Caco-2 (cell line): Measurements from ENCODE around the gene RMI2. TPM values are rescaled to one million over a fixed set of nuclear protein-coding genes. Genes with fewer than 3 reads are reported as not detected.

Source experiments
- BruUV-seq: library from RNA; stranded (reverse); fragments of 400-500 nt; replicated peaks from 2 replicates; lab custom pipeline; 2021; lab: Mats Ljungman, UMichigan
- CTCF ChIA-PET: fragments of 300-600 bp; sonication (Branson Sonifier 250); formaldehyde crosslinking; loops from one replicate; lab custom pipeline; 2022; ENCODE audit warnings: antibody characterized with exemption; lab: Charles Lee
- POLR2A ChIA-PET: fragments of 300-600 bp; sonication (Branson Sonifier 250); formaldehyde crosslinking; loops from one replicate; lab custom pipeline; 2022; ENCODE audit warnings: antibody characterized with exemption; lab: Charles Lee
- DNase-seq, 2 experiments: peaks; one replicate each; pipeline versions ENCODE4 v3.0.0 to v3.0.0-alpha.2; 2020 to 2022
- H3K27me3 ChIP-seq: replicated peaks from 2 replicates; pipeline ENCODE4 v1.6.0; 2011; ENCODE audit warnings: low read length; ENCODE audit not compliant: control insufficient read depth, insufficient read depth
- H3K36me3 ChIP-seq: 2 replicates; pipeline ENCODE4 v1.5.1; 2011; ENCODE audit warnings: low read length; ENCODE audit not compliant: control insufficient read depth, insufficient read depth
- H3K4me1 ChIP-seq: fragments of 250-450 bp; sonication (Bioruptor Pico); 2 replicates; pipeline ENCODE4 v1.5.1; 2020; ENCODE audit warnings: mild to moderate bottlenecking
- H3K4me3 ChIP-seq: 2 replicates; pipeline ENCODE4 v1.5.1; 2011; ENCODE audit warnings: low read depth, mild to moderate bottlenecking, control low read depth, low read length
- H3K9me3 ChIP-seq: fragments of 250-450 bp; sonication (Bioruptor Pico); 2 replicates; pipeline ENCODE4 v1.5.1; 2020; ENCODE audit warnings: mild to moderate bottlenecking, moderate library complexity
- H3K27ac Mint-ChIP-seq: one replicate; pipeline ENCODE4 v1.8.0; 2022; ENCODE audit warnings: mixed read lengths; ENCODE audit not compliant: unreplicated experiment
- H3K27me3 Mint-ChIP-seq: one replicate; pipeline ENCODE4 v1.8.0; 2022; ENCODE audit warnings: mixed read lengths; ENCODE audit not compliant: insufficient read depth, unreplicated experiment
- H3K36me3 Mint-ChIP-seq: one replicate; pipeline ENCODE4 v1.8.0; 2022; ENCODE audit warnings: mild to moderate bottlenecking, mixed read lengths; ENCODE audit not compliant: insufficient read depth, unreplicated experiment
- H3K4me1 Mint-ChIP-seq: one replicate; pipeline ENCODE4 v1.8.0; 2022; ENCODE audit warnings: low read depth, mixed read lengths; ENCODE audit not compliant: unreplicated experiment
- H3K4me3 Mint-ChIP-seq: one replicate; pipeline ENCODE4 v1.8.0; 2022; ENCODE audit warnings: mild to moderate bottlenecking, moderate library complexity, mixed read lengths; ENCODE audit not compliant: unreplicated experiment
- H3K9me3 Mint-ChIP-seq: one replicate; pipeline ENCODE4 v1.8.0; 2022; ENCODE audit warnings: mixed read lengths; ENCODE audit not compliant: unreplicated experiment
- intact Hi-C: fragments of 100-400 bp; cut with micrococcal nuclease; formaldehyde crosslinking; loops from one replicate; pipeline ENCODE4 v1.10.0; 2022; ENCODE audit not compliant: unreplicated experiment
- total RNA-seq: library from RNA; stranded (reverse); gene quantifications from 2 replicates; pipeline ENCODE4 v1.2.3, GENCODE V29; 2022
- TF ChIP-seq, protein P1 (sequence below), 2 experiments: fragments of 200-600 bp in 1 of 2; IDR thresholded peaks; 1 replicate in 1 of 2; 2 replicates in 1 of 2; pipeline versions ENCODE4 v1.5.1 to v1.8.0; 2011 to 2022; ENCODE audit warnings: antibody characterized with exemption in 1 of 2, control low read depth in 1 of 2, inconsistent platforms in 1 of 2, low read depth in 1 of 2, low read length in 1 of 2, mild to moderate bottlenecking in 1 of 2, moderate library complexity in 1 of 2; ENCODE audit not compliant: insufficient read depth in 1 of 2, severe bottlenecking in 1 of 2, unreplicated experiment in 1 of 2

The RMI2 gene
- total RNA-seq, 1 experiment from 2014 or later: 52.7 TPM

DNA sequence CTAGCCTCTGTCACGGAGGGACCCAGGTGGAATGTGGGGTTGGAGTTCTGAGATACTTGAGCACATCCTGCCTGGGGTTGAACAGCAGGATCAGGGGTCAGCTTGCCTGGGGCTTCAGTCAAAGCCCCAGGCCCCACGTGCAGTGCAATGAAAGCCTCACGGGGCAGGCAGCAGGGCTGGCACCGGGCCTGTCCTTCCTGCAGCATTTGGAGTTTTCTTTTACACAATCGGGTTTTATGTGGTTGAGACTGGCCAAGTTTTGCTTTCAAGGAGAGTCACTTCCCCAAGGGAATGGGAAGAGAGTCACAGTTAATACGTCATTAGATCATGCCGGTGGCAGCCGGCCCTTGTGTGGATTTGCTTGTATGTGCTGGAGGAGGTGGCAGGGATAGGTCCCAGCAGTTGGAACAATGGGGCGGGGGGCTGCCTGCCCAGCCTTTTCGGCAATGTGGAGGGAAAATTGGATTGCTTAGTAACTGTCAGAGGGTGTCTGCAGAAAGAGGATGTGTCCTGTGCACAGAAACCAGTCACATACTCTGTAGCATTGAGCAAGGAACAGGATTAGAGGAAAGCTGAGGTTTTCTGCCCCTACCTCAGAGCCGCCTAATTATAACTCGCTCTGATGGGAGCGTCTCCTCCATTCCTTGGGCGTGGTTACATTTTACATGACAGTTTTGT lies 4.5 kb downstream of the RMI2 start:
- Mint-ChIP-seq H3K36me3 (peaks cover 23% of the 10 kb centered on the region), H3K4me3 (no peak overlapping the region), H3K27me3 (no peaks in the 10 kb centered on the region), H3K9me3 (no peaks in the 10 kb centered on the region), H3K27ac (peak overlapping the region; percentile 76), H3K4me1 (peaks cover 5% of the 10 kb centered on the region)
- Histone ChIP-seq H3K4me3 (no peak overlapping the region), H3K9me3 (no peaks in the 10 kb centered on the region), H3K36me3 (peaks cover 1% of the 10 kb centered on the region), H3K27me3 (no peaks in the 10 kb centered on the region), H3K4me1 (0 out of 2 replicates have a peak, but pooled peaks cover 3% of the 10 kb centered on the region)
- ChIA-PET CTCF (interaction anchor here (0.8 kb wide), 1 partner anchor 10 kb away, joined by 3 read pairs; no protein-coding TSS in a partner anchor), POLR2A (interaction anchor here (0.6 kb wide), 1 partner anchor 88 kb away, joined by 7 read pairs; no protein-coding TSS in a partner anchor)
- no peak for DNase-seq
- no TSS peak for BruUV-seq
- TF ChIP-seq, protein P1, sequence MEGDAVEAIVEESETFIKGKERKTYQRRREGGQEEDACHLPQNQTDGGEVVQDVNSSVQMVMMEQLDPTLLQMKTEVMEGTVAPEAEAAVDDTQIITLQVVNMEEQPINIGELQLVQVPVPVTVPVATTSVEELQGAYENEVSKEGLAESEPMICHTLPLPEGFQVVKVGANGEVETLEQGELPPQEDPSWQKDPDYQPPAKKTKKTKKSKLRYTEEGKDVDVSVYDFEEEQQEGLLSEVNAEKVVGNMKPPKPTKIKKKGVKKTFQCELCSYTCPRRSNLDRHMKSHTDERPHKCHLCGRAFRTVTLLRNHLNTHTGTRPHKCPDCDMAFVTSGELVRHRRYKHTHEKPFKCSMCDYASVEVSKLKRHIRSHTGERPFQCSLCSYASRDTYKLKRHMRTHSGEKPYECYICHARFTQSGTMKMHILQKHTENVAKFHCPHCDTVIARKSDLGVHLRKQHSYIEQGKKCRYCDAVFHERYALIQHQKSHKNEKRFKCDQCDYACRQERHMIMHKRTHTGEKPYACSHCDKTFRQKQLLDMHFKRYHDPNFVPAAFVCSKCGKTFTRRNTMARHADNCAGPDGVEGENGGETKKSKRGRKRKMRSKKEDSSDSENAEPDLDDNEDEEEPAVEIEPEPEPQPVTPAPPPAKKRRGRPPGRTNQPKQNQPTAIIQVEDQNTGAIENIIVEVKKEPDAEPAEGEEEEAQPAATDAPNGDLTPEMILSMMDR (IDR thresholded peaks at IDR 0.05; ENCODE audit: insufficient read depth in 1 of 2, low read depth in 1 of 2, low read length in 1 of 2, severe bottlenecking in 1 of 2, unreplicated experiment in 1 of 2): no peak
- intact Hi-C loops: no loop called here

DNA sequence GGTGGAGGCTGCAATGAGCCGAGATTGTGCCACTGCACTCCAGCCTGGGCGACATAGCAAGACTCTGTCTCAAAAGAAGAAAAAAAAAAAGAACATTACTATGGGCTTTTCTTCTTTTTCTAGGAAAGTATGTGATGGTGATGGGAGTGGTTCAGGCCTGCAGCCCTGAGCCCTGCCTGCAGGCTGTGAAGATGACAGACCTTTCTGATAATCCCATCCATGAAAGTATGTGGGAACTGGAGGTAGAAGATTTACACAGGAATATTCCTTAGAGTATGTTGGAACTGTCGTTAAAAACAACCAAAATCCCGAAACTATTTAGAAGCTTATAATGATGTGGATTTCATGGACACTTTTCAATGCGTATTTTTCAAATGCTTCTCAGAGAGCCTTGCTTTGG lies 5.3 kb downstream of the RMI2 start:
- ChIA-PET CTCF (no interaction called here), POLR2A (interaction anchor here (0.6 kb wide), 1 partner anchor 89 kb away, joined by 7 read pairs; no protein-coding TSS in a partner anchor)
- intact Hi-C loops: no loop called here

DNA sequence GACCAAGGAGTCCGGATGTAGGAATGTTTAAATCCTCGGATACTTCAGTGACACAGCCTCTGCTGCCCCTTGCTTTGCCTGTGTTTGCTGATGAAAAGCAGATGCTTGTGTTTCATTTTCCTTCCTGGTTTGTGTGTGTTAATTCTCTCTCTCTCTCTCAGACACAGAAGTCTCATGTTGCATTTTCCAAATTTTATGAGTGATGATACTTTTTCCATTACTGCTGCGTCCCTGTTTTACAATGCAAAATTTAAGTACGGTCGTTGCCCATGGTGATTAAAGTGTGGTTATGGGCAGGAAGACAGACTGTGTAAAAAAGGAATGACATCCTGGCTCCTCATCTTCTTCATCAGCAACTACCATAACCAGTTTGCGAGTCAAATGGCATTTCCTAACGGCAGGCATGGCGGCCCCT lies 5.7 kb downstream of the RMI2 start:
- Histone ChIP-seq H3K9me3 (no peaks in the 10 kb centered on the region), H3K27me3 (no peaks in the 10 kb centered on the region), H3K4me3 (no peak overlapping the region), H3K36me3 (peaks cover 3% of the 10 kb centered on the region), H3K4me1 (peaks cover 3% of the 10 kb centered on the region; the same call in 1 of the 2 replicates)
- no peaks in the 10 kb centered on the region for H3K4me1 Mint-ChIP-seq
- POLR2A ChIA-PET: no interaction called here
- intact Hi-C loops: no loop called here
- no peak for DNase-seq
- no peak overlapping the region for H3K27ac Mint-ChIP-seq
- no peaks in the 10 kb centered on the region for H3K9me3 Mint-ChIP-seq
- no peak overlapping the region for H3K4me3 Mint-ChIP-seq
- peaks cover 20% of the 10 kb centered on the region for H3K36me3 Mint-ChIP-seq
- BruUV-seq: no TSS peak
- TF ChIP-seq, protein P1 (IDR thresholded peaks at IDR 0.05; ENCODE audit: insufficient read depth in 1 of 2, low read depth in 1 of 2, low read length in 1 of 2, severe bottlenecking in 1 of 2, unreplicated experiment in 1 of 2): no peak
- H3K27me3 Mint-ChIP-seq: no peaks in the 10 kb centered on the region
- CTCF ChIA-PET: interaction anchor here (0.7 kb wide), 1 partner anchor 58 kb away, joined by 3 read pairs; no protein-coding TSS in a partner anchor

More for the DNA sequence above, 5.3 kb downstream of the RMI2 start:
- Mint-ChIP-seq H3K4me3 (no peak overlapping the region), H3K4me1 (no peaks in the 10 kb centered on the region), H3K9me3 (no peaks in the 10 kb centered on the region), H3K27me3 (no peaks in the 10 kb centered on the region), H3K27ac (no peak overlapping the region), H3K36me3 (peaks cover 17% of the 10 kb centered on the region)
- no peak for DNase-seq
- Histone ChIP-seq H3K9me3 (no peaks in the 10 kb centered on the region), H3K36me3 (peaks cover 3% of the 10 kb centered on the region), H3K27me3 (no peaks in the 10 kb centered on the region), H3K4me3 (no peak overlapping the region), H3K4me1 (peaks cover 3% of the 10 kb centered on the region; the same call in 1 of the 2 replicates)
- BruUV-seq: no TSS peak
- TF ChIP-seq, protein P1 (IDR thresholded peaks at IDR 0.05; ENCODE audit: insufficient read depth in 1 of 2, low read depth in 1 of 2, low read length in 1 of 2, severe bottlenecking in 1 of 2, unreplicated experiment in 1 of 2): no peak
